Vagina (tissue), 2 donors: Measurements from ENCODE around the gene RNF187. TPM values are rescaled to one million over a fixed set of nuclear protein-coding genes. Genes with fewer than 3 reads are reported as not detected.

Experiments used
- DNase-seq, 2 donors: peaks; one replicate each; pipeline ENCODE4 v3.0.0-alpha.2; 2017; ENCODE audit errors: extremely low spot score in 2 of 2
- H3K27ac ChIP-seq: fragments of 200-600 bp; sonication (generic); one replicate; pipeline ENCODE4 v1.5.1; 2019
- H3K27me3 ChIP-seq: fragments of 200-600 bp; sonication (generic); one replicate; pipeline ENCODE4 v1.5.1; 2019
- H3K36me3 ChIP-seq, 2 donors: fragments of 200-600 bp; sonication (generic); one replicate each; pipeline ENCODE4 v1.5.1; 2017 to 2019
- H3K4me1 ChIP-seq: fragments of 200-600 bp; sonication (generic); one replicate; pipeline ENCODE4 v1.5.1; 2019
- H3K4me3 ChIP-seq, 2 donors: fragments of 200-600 bp; sonication (generic); 1 replicate in 1 of 2; 2 replicates in 1 of 2; pipeline ENCODE4 v1.5.1; 2016 to 2019
- H3K9me3 ChIP-seq: fragments of 200-600 bp; sonication (generic); one replicate; pipeline ENCODE4 v1.5.1; 2019
- CTCF ChIP-seq, 3 experiments: fragments of 450-650 bp in 2 of 3; fragments of 200-600 bp in 1 of 3; sonication (generic) in 1 of 3; IDR thresholded peaks; one replicate each; pipeline ENCODE4 v1.5.1; 2017 to 2019; ENCODE audit warnings: antibody characterized with exemption in 3 of 3, mild to moderate bottlenecking in 2 of 3, moderate library complexity in 2 of 3
- POLR2A ChIP-seq, 2 donors: fragments of 450-650 bp; IDR thresholded peaks; one replicate each; pipeline ENCODE4 v1.6.1; 2017; ENCODE audit warnings: antibody characterized with exemption in 2 of 2, mild to moderate bottlenecking in 2 of 2, moderate library complexity in 2 of 2
- POLR2AphosphoS5 ChIP-seq, 2 donors: sonication (generic); formaldehyde crosslinking; IDR thresholded peaks; one replicate each; pipeline ENCODE4 v1.9.0; 2017; ENCODE audit warnings: antibody characterized with exemption in 2 of 2, mild to moderate bottlenecking in 2 of 2, low read depth in 1 of 2; ENCODE audit not compliant: insufficient read depth in 1 of 2
- intact Hi-C: fragments of 100-400 bp; cut with DNase I; formaldehyde crosslinking; loops from one replicate; pipeline ENCODE4 v1.15.1; 2023
- total RNA-seq: library from RNA; depleted of rRNA; stranded (reverse); fragments of >200 nt; gene quantifications from one replicate; pipeline ENCODE4 v1.2.3, GENCODE V29; 2016

RNF187 gene
- total RNA-seq, 1 donor from 2014 or later: 36.8 TPM

DNA sequence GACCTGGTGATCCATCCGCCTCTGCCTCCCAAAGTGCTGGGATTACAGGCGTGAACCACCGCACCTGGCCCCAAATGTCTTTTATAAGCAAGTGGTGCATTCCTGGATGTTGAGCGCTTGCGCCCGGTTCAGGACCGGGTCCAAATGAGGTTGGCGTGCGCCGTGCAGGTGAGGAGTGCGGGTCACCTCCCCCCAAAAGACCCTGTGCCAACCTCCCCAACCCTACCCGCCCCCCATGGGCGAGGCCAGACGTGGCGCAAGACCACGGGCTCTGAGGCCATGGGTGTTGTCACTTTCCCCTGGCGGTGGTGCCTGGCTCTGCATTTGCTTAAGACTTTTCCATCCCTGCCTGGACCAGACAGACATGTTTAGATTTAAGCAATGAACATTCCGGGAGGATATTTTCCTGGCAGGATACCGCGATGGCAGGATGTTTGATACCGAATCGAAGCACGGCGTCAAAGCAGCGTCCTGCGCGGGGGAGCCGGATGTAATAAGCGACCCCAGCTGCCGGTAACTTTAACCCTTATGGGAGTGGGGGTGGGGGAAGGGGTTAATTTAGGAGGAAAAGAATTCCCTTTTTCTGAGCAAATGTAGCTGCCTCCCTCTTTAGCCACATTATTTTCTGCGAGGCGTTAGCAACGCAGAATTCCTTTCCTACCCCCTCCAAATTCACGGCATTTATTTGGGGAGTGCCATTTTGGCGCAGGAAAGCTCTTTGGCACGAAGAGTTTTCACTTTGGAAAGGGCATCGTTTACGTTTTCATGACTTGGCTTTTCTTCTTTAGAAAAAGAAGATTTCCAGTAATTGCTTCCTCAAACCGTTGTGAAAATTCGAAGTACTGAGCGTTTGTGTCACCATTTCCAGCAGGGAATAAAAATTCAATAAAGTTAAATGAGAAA is 27.8 kb upstream of the RNF187 start:
- intact Hi-C loops: no loop called here
- TF ChIP-seq POLR2AphosphoS5 (IDR thresholded peaks at IDR 0.05; ENCODE audit: insufficient read depth in 1 of 2, low read depth in 1 of 2) (peak in 1 of 2 donors; percentile 35), CTCF (IDR thresholded peaks at IDR 0.05) (peak in 2 of 3 experiments; percentile 34 to 76), POLR2A (IDR thresholded peaks at IDR 0.05) (no peak)
- Histone ChIP-seq H3K4me3 (peak overlapping the region; percentile 50 to 54), H3K4me1 (peaks cover 38% of the 10 kb centered on the region), H3K27me3 (no peaks in the 10 kb centered on the region), H3K9me3 (no peaks in the 10 kb centered on the region), H3K36me3 (no peaks in the 10 kb centered on the region), H3K27ac (peak overlapping the region; percentile 88)
- DNase-seq: no peak

- no peak for TF ChIP-seq POLR2AphosphoS5 (IDR thresholded peaks at IDR 0.05; ENCODE audit: insufficient read depth in 1 of 2, low read depth in 1 of 2)
- no peak for TF ChIP-seq POLR2A (IDR thresholded peaks at IDR 0.05)
- TF ChIP-seq CTCF (IDR thresholded peaks at IDR 0.05): no peak
- no peaks in the 10 kb centered on the region for H3K9me3 ChIP-seq
These were observed 26.4 kb upstream of the RNF187 start for GRCh38 chr1:228460821-228461220.

DNA sequence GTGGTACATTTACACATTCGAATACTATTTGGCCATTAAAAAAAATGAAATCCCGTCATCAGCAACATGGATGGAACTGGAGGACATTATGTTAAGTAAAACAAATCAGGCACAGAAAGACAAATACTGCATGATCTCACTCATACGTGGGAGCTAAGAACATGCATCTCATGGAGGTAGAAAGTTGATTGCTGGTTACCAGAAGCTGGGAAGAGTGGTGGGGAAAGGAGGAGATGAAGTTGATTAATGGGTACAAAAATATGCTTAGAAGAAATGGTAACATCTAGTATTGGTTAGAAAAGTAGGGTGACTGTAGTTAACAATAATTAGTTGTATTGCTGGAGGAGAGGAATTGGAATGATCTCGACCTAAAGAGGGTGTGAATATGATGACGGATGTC is 24.6 kb upstream of the RNF187 start:
- Histone ChIP-seq H3K4me3 (no peak overlapping the region), H3K9me3 (no peaks in the 10 kb centered on the region), H3K36me3 (no peaks in the 10 kb centered on the region), H3K27ac (no peak overlapping the region), H3K4me1 (peaks cover 29% of the 10 kb centered on the region), H3K27me3 (no peaks in the 10 kb centered on the region)
- DNase-seq: no peak
- TF ChIP-seq CTCF (IDR thresholded peaks at IDR 0.05) (no peak), POLR2A (IDR thresholded peaks at IDR 0.05) (no peak), POLR2AphosphoS5 (IDR thresholded peaks at IDR 0.05; ENCODE audit: insufficient read depth in 1 of 2, low read depth in 1 of 2) (no peak)
- intact Hi-C loops: no loop called here

More at GRCh38 chr1:228460821-228461220, 26.4 kb upstream of the RNF187 start:
- H3K27me3 ChIP-seq: no peaks in the 10 kb centered on the region
- DNase-seq: no peak
- H3K4me1 ChIP-seq: peaks cover 43% of the 10 kb centered on the region
- no peak overlapping the region for H3K4me3 ChIP-seq
- no peak overlapping the region for H3K27ac ChIP-seq
- no peaks in the 10 kb centered on the region for H3K36me3 ChIP-seq
- intact Hi-C loops: no loop called here

DNA sequence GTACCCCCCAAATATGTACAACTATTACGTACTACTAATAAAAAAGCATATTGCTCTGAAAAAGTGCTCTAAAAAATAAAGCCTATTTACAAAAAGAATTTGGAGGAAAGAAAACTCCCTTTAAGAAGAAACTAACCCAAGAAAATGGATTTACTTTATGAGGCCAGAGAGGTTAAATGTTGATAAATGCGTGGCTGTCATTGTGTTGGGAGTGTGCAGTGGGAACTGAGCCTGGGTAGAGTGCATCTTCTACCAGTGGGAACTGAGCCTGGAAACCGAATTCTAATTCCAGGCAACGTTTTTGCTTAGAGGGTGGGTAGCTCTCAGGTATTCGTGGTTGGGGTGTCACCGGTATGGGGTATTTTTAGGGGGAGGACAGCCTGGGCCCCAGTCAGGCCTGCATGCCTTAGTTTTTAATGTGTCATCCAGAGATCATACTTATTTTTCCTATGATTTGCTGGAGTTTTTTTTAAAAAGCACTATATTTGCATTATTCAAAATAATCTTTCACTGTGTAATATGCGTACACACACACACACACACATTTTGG is 24.1 kb upstream of the RNF187 start:
- Histone ChIP-seq H3K9me3 (no peaks in the 10 kb centered on the region), H3K36me3 (no peaks in the 10 kb centered on the region), H3K27ac (no peak overlapping the region), H3K27me3 (no peaks in the 10 kb centered on the region), H3K4me1 (peaks cover 29% of the 10 kb centered on the region), H3K4me3 (no peak overlapping the region)
- no peak for TF ChIP-seq POLR2AphosphoS5 (IDR thresholded peaks at IDR 0.05; ENCODE audit: insufficient read depth in 1 of 2, low read depth in 1 of 2)
- no peak for TF ChIP-seq POLR2A (IDR thresholded peaks at IDR 0.05)
- no peak for TF ChIP-seq CTCF (IDR thresholded peaks at IDR 0.05)
- DNase-seq: no peak
- intact Hi-C loops: no loop called here
